Neural progenitor cell (in vitro differentiated cells): ENCODE measurements around the gene KIF26A. TPM values are rescaled to one million over a fixed set of nuclear protein-coding genes. Genes with fewer than 3 reads are reported as not detected.

ENCODE experiments used
- DNase-seq: peaks from one replicate; pipeline ENCODE4 v3.0.0-alpha.2; 2016; ENCODE audit warnings: low spot score
- H2AFZ ChIP-seq: fragments of 200-600 bp; sonication (generic); replicated peaks from 2 replicates; pipeline ENCODE4 v1.6.1; 2016; ENCODE audit warnings: antibody characterized with exemption
- H3F3A ChIP-seq: fragments of 200-600 bp; sonication (generic); 2 replicates; pipeline ENCODE4 v1.6.1; 2016; ENCODE audit warnings: antibody characterized with exemption, low read depth
- H3K27ac ChIP-seq: fragments of 200-600 bp; sonication (generic); 2 replicates; pipeline ENCODE4 v1.5.1; 2016; ENCODE audit warnings: mild to moderate bottlenecking
- H3K27me3 ChIP-seq: fragments of 200-600 bp; sonication (generic); 2 replicates; pipeline ENCODE4 v1.6.1; 2016; ENCODE audit warnings: mild to moderate bottlenecking, moderate library complexity
- H3K36me3 ChIP-seq: fragments of 200-600 bp; sonication (generic); 2 replicates; pipeline ENCODE4 v1.5.1; 2016
- H3K4me1 ChIP-seq: fragments of 200-600 bp; sonication (generic); 2 replicates; pipeline ENCODE4 v1.6.1; 2016; ENCODE audit warnings: mixed run types
- H3K4me2 ChIP-seq: fragments of 200-600 bp; sonication (generic); 2 replicates; pipeline ENCODE4 v1.6.1; 2016
- H3K4me3 ChIP-seq: fragments of 200-600 bp; sonication (generic); 2 replicates; pipeline ENCODE4 v1.5.1; 2016
- H3K79me2 ChIP-seq: fragments of 200-600 bp; sonication (generic); 2 replicates; pipeline ENCODE4 v1.6.1; 2016; ENCODE audit warnings: low read depth
- H3K9ac ChIP-seq: fragments of 200-600 bp; sonication (generic); 2 replicates; pipeline ENCODE4 v1.6.1; 2016
- H3K9me3 ChIP-seq: fragments of 200-600 bp; sonication (generic); 2 replicates; pipeline ENCODE4 v1.5.1; 2016; ENCODE audit warnings: low read depth
- H4K20me1 ChIP-seq: fragments of 200-600 bp; sonication (generic); 2 replicates; pipeline ENCODE4 v1.6.1; 2016; ENCODE audit warnings: low read depth
- H3K27ac Mint-ChIP-seq: 3 replicates; pipeline ENCODE4 v1.8.0; 2021; ENCODE audit warnings: mixed read lengths
- H3K27me3 Mint-ChIP-seq: 2 replicates; pipeline ENCODE4 v1.8.0; 2022; ENCODE audit warnings: low read depth, mild to moderate bottlenecking, inconsistent platforms, moderate library complexity, mixed read lengths; ENCODE audit not compliant: insufficient read depth
- H3K36me3 Mint-ChIP-seq: 3 replicates; pipeline ENCODE4 v1.8.0; 2021; ENCODE audit warnings: mixed read lengths
- H3K4me1 Mint-ChIP-seq: 3 replicates; pipeline ENCODE4 v1.8.0; 2021; ENCODE audit warnings: mixed read lengths
- H3K4me3 Mint-ChIP-seq: 3 replicates; pipeline ENCODE4 v1.8.0; 2021; ENCODE audit warnings: mild to moderate bottlenecking, moderate library complexity, mixed read lengths
- H3K9me3 Mint-ChIP-seq: 3 replicates; pipeline ENCODE4 v1.8.0; 2020; ENCODE audit warnings: mixed read lengths
- CTCF ChIP-seq: fragments of 200-600 bp; sonication (generic); IDR thresholded peaks from 2 replicates; pipeline ENCODE4 v1.5.1; 2017; ENCODE audit warnings: antibody characterized with exemption, mild to moderate bottlenecking
- EZH2 ChIP-seq: fragments of 200-600 bp; sonication (generic); IDR thresholded peaks from 2 replicates; pipeline ENCODE4 v1.6.1; 2017; ENCODE audit warnings: antibody characterized with exemption, mild to moderate bottlenecking, moderate library complexity
- EZH2phosphoT487 ChIP-seq: fragments of 200-600 bp; sonication (generic); IDR thresholded peaks from 2 replicates; pipeline ENCODE4 v1.6.1; 2017; ENCODE audit warnings: antibody characterized with exemption
- total RNA-seq: library from RNA; depleted of rRNA; stranded (reverse); fragments of >200 nt; gene quantifications from 2 replicates; pipeline ENCODE4 v1.2.3, GENCODE V29; 2015; ENCODE audit warnings: low replicate concordance

The KIF26A gene
- total RNA-seq, 1 donor from 2014 or later: 6.1 TPM

GRCh38 chr14:104142946-104143470, 4.6 kb downstream of the KIF26A start:
- Histone ChIP-seq H4K20me1 (peaks cover 81% of the 10 kb centered on the region), H3K79me2 (peaks cover 89% of the 10 kb centered on the region), H3F3A (peaks cover under 1% of the 10 kb centered on the region), H3K4me3 (no peak overlapping the region), H3K4me1 (peaks cover 31% of the 10 kb centered on the region), H2AFZ (no peak overlapping the region), H3K36me3 (no peaks in the 10 kb centered on the region), H3K9me3 (no peaks in the 10 kb centered on the region), H3K27me3 (peaks cover under 1% of the 10 kb centered on the region), H3K4me2 (no peak overlapping the region), H3K27ac (no peak overlapping the region), H3K9ac (no peak overlapping the region)
- TF ChIP-seq EZH2 (no peak), EZH2phosphoT487 (no peak), CTCF (no peak)
- no peak for DNase-seq
- Mint-ChIP-seq H3K36me3 (no peaks in the 10 kb centered on the region), H3K4me1 (peaks cover 17% of the 10 kb centered on the region), H3K9me3 (no peaks in the 10 kb centered on the region), H3K27ac (no peak overlapping the region), H3K27me3 (peaks cover 6% of the 10 kb centered on the region), H3K4me3 (no peak overlapping the region)

GRCh38 chr14:104143521-104144452, 5.4 kb downstream of the KIF26A start:
- peaks cover 81% of the 10 kb centered on the region for H4K20me1 ChIP-seq
- H3K36me3 Mint-ChIP-seq: no peaks in the 10 kb centered on the region
- H3K9me3 Mint-ChIP-seq: no peaks in the 10 kb centered on the region
- H3K27me3 Mint-ChIP-seq: peaks cover 6% of the 10 kb centered on the region
- no peak overlapping the region for H3K4me3 Mint-ChIP-seq
- H3K9me3 ChIP-seq: no peaks in the 10 kb centered on the region
- no peak overlapping the region for H3K27ac Mint-ChIP-seq
- H3K4me1 ChIP-seq: peaks cover 38% of the 10 kb centered on the region
- DNase-seq: no peak
- H3K4me2 ChIP-seq: no peak overlapping the region
- peaks cover 23% of the 10 kb centered on the region for H3K4me1 Mint-ChIP-seq
- H3K4me3 ChIP-seq: no peak overlapping the region
- no peaks in the 10 kb centered on the region for H3K27me3 ChIP-seq
- H3K9ac ChIP-seq: no peak overlapping the region
- TF ChIP-seq EZH2phosphoT487 (no peak), EZH2 (no peak), CTCF (no peak)
- H2AFZ ChIP-seq: no peak overlapping the region
- H3F3A ChIP-seq: peaks cover 2% of the 10 kb centered on the region
- H3K79me2 ChIP-seq: peaks cover 96% of the 10 kb centered on the region
- H3K27ac ChIP-seq: no peak overlapping the region
- no peaks in the 10 kb centered on the region for H3K36me3 ChIP-seq

- Mint-ChIP-seq H3K4me3 (no peak overlapping the region), H3K4me1 (peaks cover 23% of the 10 kb centered on the region)
- peaks cover 41% of the 10 kb centered on the region for H3K4me1 ChIP-seq
These were observed 6.0 kb downstream of the KIF26A start for GRCh38 chr14:104144453-104144790.

More at GRCh38 chr14:104144453-104144790, 6.0 kb downstream of the KIF26A start:
- Histone ChIP-seq H3K9ac (no peak overlapping the region), H3K4me3 (no peak overlapping the region), H3K27me3 (no peaks in the 10 kb centered on the region), H3K27ac (no peak overlapping the region), H2AFZ (no peak overlapping the region), H3K4me2 (no peak overlapping the region), H3F3A (peaks cover 8% of the 10 kb centered on the region), H3K9me3 (no peaks in the 10 kb centered on the region), H3K79me2 (peaks cover 97% of the 10 kb centered on the region), H3K36me3 (no peaks in the 10 kb centered on the region), H4K20me1 (peaks cover 81% of the 10 kb centered on the region)
- no peaks in the 10 kb centered on the region for H3K9me3 Mint-ChIP-seq
- H3K27me3 Mint-ChIP-seq: peaks cover 6% of the 10 kb centered on the region
- H3K36me3 Mint-ChIP-seq: no peaks in the 10 kb centered on the region
- DNase-seq: no peak
- TF ChIP-seq EZH2phosphoT487 (no peak), CTCF (no peak), EZH2 (no peak)
- no peak overlapping the region for H3K27ac Mint-ChIP-seq
